ENCODE data around the gene ARHGAP42.

ARHGAP42 gene

GRCh38 chr11:100849901-100850235 is 162.8 kb downstream of the ARHGAP42 start:
- no peaks in the 10 kb centered on the region for H4K20me1 ChIP-seq (ENCODE audit: low read depth, low read length)
- no peak overlapping the region for H3K4me2 ChIP-seq (ENCODE audit: low read depth, low read length, poor library complexity, severe bottlenecking)
- H3K9me2 ChIP-seq (replicated peaks; ENCODE audit: insufficient read depth, low read length) = no peaks in the 10 kb centered on the region
- no peaks in the 10 kb centered on the region for H3K36me3 ChIP-seq (ENCODE audit: low read length)
- TF ChIP-seq EZH2phosphoT487 (conservative IDR thresholded peaks at IDR 0.05; ENCODE audit: low read length) (no peak), CTCF (IDR thresholded peaks at IDR 0.05; ENCODE audit: insufficient read depth, low read length, poor library complexity, severe bottlenecking) (no peak)
- H2AFZ ChIP-seq (ENCODE audit: low read depth, low read length, severe bottlenecking) = no peak overlapping the region
- H3K27ac ChIP-seq (ENCODE audit: low read depth, low read length) = no peak overlapping the region
- H3K9ac ChIP-seq (ENCODE audit: low read length) = no peak overlapping the region
- no peaks in the 10 kb centered on the region for H3K9me3 ChIP-seq (ENCODE audit: insufficient read depth, low read length)
- H3K27me3 ChIP-seq (ENCODE audit: low read length) = no peaks in the 10 kb centered on the region
- H3K4me3 ChIP-seq (ENCODE audit: insufficient read depth, low read length, poor library complexity, severe bottlenecking) = no peak overlapping the region
- no peaks in the 10 kb centered on the region for H3F3A ChIP-seq (ENCODE audit: insufficient read depth)
- no peaks in the 10 kb centered on the region for H3K79me2 ChIP-seq (ENCODE audit: insufficient read depth, low read length)

GRCh38 chr11:100851147-100851546 is 164.1 kb downstream of the ARHGAP42 start:
- Histone ChIP-seq H3K79me2 (ENCODE audit: insufficient read depth, low read length) (no peaks in the 10 kb centered on the region), H3K9me3 (ENCODE audit: insufficient read depth, low read length) (no peaks in the 10 kb centered on the region), H3K4me2 (ENCODE audit: low read depth, low read length, poor library complexity, severe bottlenecking) (no peak overlapping the region), H3K27ac (ENCODE audit: low read depth, low read length) (no peak overlapping the region), H4K20me1 (ENCODE audit: low read depth, low read length) (no peaks in the 10 kb centered on the region), H3K36me3 (ENCODE audit: low read length) (no peaks in the 10 kb centered on the region), H3K9ac (ENCODE audit: low read length) (no peak overlapping the region), H3K4me3 (ENCODE audit: insufficient read depth, low read length, poor library complexity, severe bottlenecking) (no peak overlapping the region), H3F3A (ENCODE audit: insufficient read depth) (no peaks in the 10 kb centered on the region), H3K27me3 (ENCODE audit: low read length) (no peaks in the 10 kb centered on the region), H3K9me2 (replicated peaks; ENCODE audit: insufficient read depth, low read length) (no peaks in the 10 kb centered on the region), H2AFZ (ENCODE audit: low read depth, low read length, severe bottlenecking) (no peak overlapping the region)
- TF ChIP-seq EZH2phosphoT487 (conservative IDR thresholded peaks at IDR 0.05; ENCODE audit: low read length) = no peak
- no peak for TF ChIP-seq CTCF (IDR thresholded peaks at IDR 0.05; ENCODE audit: insufficient read depth, low read length, poor library complexity, severe bottlenecking)

GRCh38 chr11:100851584-100852152 is 164.6 kb downstream of the ARHGAP42 start:
- Histone ChIP-seq H3K4me3 (ENCODE audit: insufficient read depth, low read length, poor library complexity, severe bottlenecking) (no peak overlapping the region), H3K4me2 (ENCODE audit: low read depth, low read length, poor library complexity, severe bottlenecking) (no peak overlapping the region), H3K9me3 (ENCODE audit: insufficient read depth, low read length) (no peaks in the 10 kb centered on the region), H3K9me2 (replicated peaks; ENCODE audit: insufficient read depth, low read length) (no peaks in the 10 kb centered on the region), H3K79me2 (ENCODE audit: insufficient read depth, low read length) (no peaks in the 10 kb centered on the region), H4K20me1 (ENCODE audit: low read depth, low read length) (no peaks in the 10 kb centered on the region), H2AFZ (ENCODE audit: low read depth, low read length, severe bottlenecking) (no peak overlapping the region), H3K9ac (ENCODE audit: low read length) (no peak overlapping the region), H3K27ac (ENCODE audit: low read depth, low read length) (no peak overlapping the region), H3F3A (ENCODE audit: insufficient read depth) (no peaks in the 10 kb centered on the region), H3K27me3 (ENCODE audit: low read length) (no peaks in the 10 kb centered on the region), H3K36me3 (ENCODE audit: low read length) (no peaks in the 10 kb centered on the region)
- no peak for TF ChIP-seq EZH2phosphoT487 (conservative IDR thresholded peaks at IDR 0.05; ENCODE audit: low read length)
- TF ChIP-seq CTCF (IDR thresholded peaks at IDR 0.05; ENCODE audit: insufficient read depth, low read length, poor library complexity, severe bottlenecking) = no peak

Measured in SU-DHL-6 (cell line).